Spleen (tissue), 11 donors: ENCODE results near the gene PCDHA5. TPM values are rescaled to one million over a fixed set of nuclear protein-coding genes. Genes with fewer than 3 reads are reported as not detected.

ENCODE experiments used
- DNase-seq: peaks from one replicate; pipeline ENCODE4 v3.0.0-alpha.2; 2020
- H3K27ac ChIP-seq, 8 donors: fragments of 200-600 bp; sonication (generic) in 7 of 8; 1 replicate in 4 of 8; 2 replicates in 4 of 8; pipeline versions ENCODE4 v1.5.0 to v1.8.0; 2016 to 2021; ENCODE audit warnings: inconsistent platforms in 4 of 8, mild to moderate bottlenecking in 4 of 8, moderate library complexity in 1 of 8
- H3K27me3 ChIP-seq, 7 donors: fragments of 200-600 bp; sonication (generic) in 6 of 7; replicated peaks in 1 of 7; 1 replicate in 4 of 7; 2 replicates in 3 of 7; pipeline versions ENCODE4 v1.5.0 to v1.8.0; 2016 to 2021; ENCODE audit warnings: inconsistent platforms in 3 of 7, mild to moderate bottlenecking in 1 of 7
- H3K36me3 ChIP-seq, 6 donors: fragments of 200-600 bp; sonication (generic) in 5 of 6; 1 replicate in 4 of 6; 2 replicates in 2 of 6; pipeline versions ENCODE4 v1.5.0 to v1.8.0; 2016 to 2021; ENCODE audit warnings: inconsistent platforms in 2 of 6
- H3K4me1 ChIP-seq, 6 donors: fragments of 200-600 bp; sonication (generic) in 5 of 6; 1 replicate in 3 of 6; 2 replicates in 3 of 6; pipeline versions ENCODE4 v1.5.0 to v1.8.0; 2016 to 2021; ENCODE audit warnings: inconsistent platforms in 3 of 6
- H3K4me3 ChIP-seq, 8 donors: fragments of 200-600 bp; sonication (generic) in 7 of 8; 1 replicate in 4 of 8; 2 replicates in 4 of 8; pipeline versions ENCODE4 v1.5.0 to v1.8.0; 2016 to 2021; ENCODE audit warnings: inconsistent platforms in 4 of 8, mild to moderate bottlenecking in 4 of 8, moderate library complexity in 2 of 8
- H3K9me3 ChIP-seq, 8 donors: fragments of 200-600 bp; sonication (generic) in 7 of 8; 1 replicate in 4 of 8; 2 replicates in 4 of 8; pipeline versions ENCODE4 v1.5.0 to v1.8.0; 2016 to 2021; ENCODE audit warnings: inconsistent platforms in 4 of 8
- POLR2A ChIP-seq, 3 donors: fragments of 450-650 bp; IDR thresholded peaks; one replicate each; pipeline ENCODE4 v1.5.1; 2017; ENCODE audit warnings: antibody characterized with exemption in 3 of 3, mild to moderate bottlenecking in 1 of 3
- POLR2AphosphoS5 ChIP-seq, 3 donors: sonication (generic); formaldehyde crosslinking; IDR thresholded peaks; one replicate each; pipeline ENCODE4 v1.5.1; 2017; ENCODE audit warnings: antibody characterized with exemption in 3 of 3
- WGBS, 5 donors: extraction: QIAGEN DNeasy Blood & Tissue Kit in 3 of 5; methylation state at CpG; one replicate each; pipeline versions ENCODE4 v1.1.5 to v1.1.7; 2013 to 2018; 5-methylcytosine and 5-hydroxymethylcytosine counted together
- intact Hi-C: fragments of 100-400 bp; cut with DNase I; formaldehyde crosslinking; loops from one replicate; pipeline ENCODE4 v1.15.0; 2023; ENCODE audit warnings: low total_unique reads
- polyA plus RNA-seq, 3 donors: library from polyadenylated mRNA; stranded (reverse); fragments of 200-250 nt; gene quantifications; one replicate each; pipeline ENCODE4 v1.2.1, GENCODE V29; 2013
- total RNA-seq, 7 donors: library from RNA; depleted of rRNA in 3 of 7; stranded (reverse); fragments of >200 nt in 3 of 7; fragmentation: NEBNext Ultra II Directional in 4 of 7; extraction: Animal tissue kit (Norgen Biotek cat#: 25700) in 4 of 7; gene quantifications; one replicate each; pipeline versions ENCODE4 v1.1.0 to v1.2.1, GENCODE V29; 2016 to 2021
- TF ChIP-seq, protein P1 (sequence below), 11 experiments: fragments of 200-600 bp in 7 of 11; fragments of 450-650 bp in 4 of 11; sonication (generic) in 4 of 11; IDR thresholded peaks in 8 of 11; conservative IDR thresholded peaks in 3 of 11; 1 replicate in 7 of 11; 2 replicates in 4 of 11; pipeline versions ENCODE4 v1.4.0 to v1.8.0; 2016 to 2021; ENCODE audit warnings: antibody characterized with exemption in 11 of 11, inconsistent platforms in 4 of 11, mild to moderate bottlenecking in 1 of 11
- donor health status: healthy with polysubstance abuse.
- donor health status: DM: no; HTN: no; CAD: no; lungs with moderate emphysema.
- donor health status: DM: no; HTN: no; CAD: no.
- donor health status: Bipolar disorder and iron deficiency.
- donor health status: healthy.
- donor health status: DM: no; HTN: no; CAD: no.
- donor health status: DM: yes; HTN: yes; CAD: no.

PCDHA5 gene
- total and polyA plus RNA-seq, 10 donors: 0.03 to 0.46 (median 0.10) TPM; not detected in 3

DNA sequence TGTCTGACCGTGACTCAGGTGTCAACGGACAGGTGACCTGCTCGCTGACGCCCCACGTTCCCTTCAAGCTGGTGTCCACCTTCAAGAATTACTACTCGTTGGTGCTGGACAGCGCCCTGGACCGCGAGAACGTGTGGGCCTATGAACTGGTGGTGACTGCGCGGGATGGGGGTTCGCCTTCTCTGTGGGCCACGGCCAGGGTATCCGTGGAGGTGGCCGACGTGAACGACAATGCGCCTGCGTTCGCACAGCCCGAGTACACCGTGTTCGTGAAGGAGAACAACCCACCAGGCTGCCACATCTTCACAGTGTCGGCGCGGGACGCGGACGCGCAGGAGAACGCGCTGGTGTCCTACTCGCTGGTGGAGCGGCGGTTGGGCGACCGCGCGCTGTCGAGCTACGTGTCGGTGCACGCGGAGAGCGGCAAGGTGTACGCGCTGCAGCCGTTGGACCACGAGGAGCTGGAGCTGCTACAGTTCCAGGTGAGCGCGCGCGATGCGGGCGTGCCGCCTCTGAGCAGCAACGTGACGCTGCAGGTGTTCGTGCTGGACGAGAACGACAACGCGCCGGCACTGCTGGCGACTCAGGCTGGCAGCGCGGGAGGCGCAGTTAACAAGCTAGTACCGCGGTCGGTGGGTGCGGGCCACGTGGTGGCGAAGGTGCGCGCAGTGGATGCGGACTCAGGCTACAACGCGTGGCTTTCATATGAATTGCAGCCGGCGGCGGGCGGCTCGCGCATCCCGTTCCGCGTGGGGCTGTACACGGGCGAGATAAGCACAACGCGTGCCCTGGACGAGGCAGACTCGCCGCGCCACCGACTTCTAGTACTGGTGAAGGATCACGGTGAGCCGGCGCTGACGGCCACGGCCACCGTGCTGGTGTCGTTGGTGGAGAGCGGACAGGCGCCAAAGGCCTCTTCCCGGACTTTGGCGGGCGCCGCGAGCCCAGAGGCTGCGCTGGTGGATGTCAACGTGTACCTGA, 49.1 kb downstream of the PCDHA5 start:
- H3K36me3 ChIP-seq: no peaks in the 10 kb centered on the region
- no peaks in the 10 kb centered on the region for H3K4me1 ChIP-seq
- H3K9me3 ChIP-seq: peaks cover 0 to 46% (median 29%) of the 10 kb centered on the region in 8 donors
- TF ChIP-seq POLR2A (IDR thresholded peaks at IDR 0.05) (no peak), POLR2AphosphoS5 (IDR thresholded peaks at IDR 0.05) (no peak)
- TF ChIP-seq, protein P1, sequence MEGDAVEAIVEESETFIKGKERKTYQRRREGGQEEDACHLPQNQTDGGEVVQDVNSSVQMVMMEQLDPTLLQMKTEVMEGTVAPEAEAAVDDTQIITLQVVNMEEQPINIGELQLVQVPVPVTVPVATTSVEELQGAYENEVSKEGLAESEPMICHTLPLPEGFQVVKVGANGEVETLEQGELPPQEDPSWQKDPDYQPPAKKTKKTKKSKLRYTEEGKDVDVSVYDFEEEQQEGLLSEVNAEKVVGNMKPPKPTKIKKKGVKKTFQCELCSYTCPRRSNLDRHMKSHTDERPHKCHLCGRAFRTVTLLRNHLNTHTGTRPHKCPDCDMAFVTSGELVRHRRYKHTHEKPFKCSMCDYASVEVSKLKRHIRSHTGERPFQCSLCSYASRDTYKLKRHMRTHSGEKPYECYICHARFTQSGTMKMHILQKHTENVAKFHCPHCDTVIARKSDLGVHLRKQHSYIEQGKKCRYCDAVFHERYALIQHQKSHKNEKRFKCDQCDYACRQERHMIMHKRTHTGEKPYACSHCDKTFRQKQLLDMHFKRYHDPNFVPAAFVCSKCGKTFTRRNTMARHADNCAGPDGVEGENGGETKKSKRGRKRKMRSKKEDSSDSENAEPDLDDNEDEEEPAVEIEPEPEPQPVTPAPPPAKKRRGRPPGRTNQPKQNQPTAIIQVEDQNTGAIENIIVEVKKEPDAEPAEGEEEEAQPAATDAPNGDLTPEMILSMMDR (IDR thresholded peaks at IDR 0.05 in 8 of 11, conservative IDR thresholded peaks at IDR 0.05 in 3 of 11): no peak
- no peak overlapping the region for H3K27ac ChIP-seq
- 49 to 63% (median 55%) methylated on average over 75 to 114 of the region's 114 CpGs for WGBS, 5 donors
- no peak overlapping the region for H3K4me3 ChIP-seq
- H3K27me3 ChIP-seq: peaks cover 0 to 86% (median 12%) of the 10 kb centered on the region in 7 donors
- intact Hi-C loops: no loop called here
- no peak for DNase-seq

Other genes with a start within 250 kb of the PCDHA5 start
- gene CD14, start 188.4 kb upstream of the PCDHA5 start, total RNA-seq: 100 to 1,000 TPM in 4 of 7 donors, 10 to 100 TPM in 3; 80.2 to 209 (median 101) TPM
- gene CD14, start 188.4 kb upstream of the PCDHA5 start, polyA plus RNA-seq: 10 to 100 TPM; 40.2 to 60.9 (median 48.9) TPM
- gene TMCO6, start 182.2 kb upstream of the PCDHA5 start, total RNA-seq: 10 to 100 TPM; 18.3 to 55.2 (median 24.5) TPM
- gene TMCO6, start 182.2 kb upstream of the PCDHA5 start, polyA plus RNA-seq: 10 to 100 TPM; 12.0 to 21.0 (median 18.2) TPM
- gene NDUFA2, start 174.0 kb upstream of the PCDHA5 start, total RNA-seq: 10 to 100 TPM; 35.1 to 61.4 (median 46.9) TPM
- gene NDUFA2, start 174.0 kb upstream of the PCDHA5 start, polyA plus RNA-seq: 100 to 1,000 TPM; 211 to 237 (median 216) TPM
- gene IK, start 173.8 kb upstream of the PCDHA5 start, total RNA-seq: 100 to 1,000 TPM in 2 of 7 donors, 10 to 100 TPM in 5; 77.2 to 139 (median 90.4) TPM
- 10 to 100 TPM; 61.1 to 68.0 (median 64.4) TPM for gene IK, start 173.8 kb upstream of the PCDHA5 start, polyA plus RNA-seq
- 10 to 100 TPM; 23.0 to 30.8 (median 25.7) TPM for gene WDR55, start 156.7 kb upstream of the PCDHA5 start, total RNA-seq
- gene WDR55, start 156.7 kb upstream of the PCDHA5 start, polyA plus RNA-seq: 10 to 100 TPM; 14.2 to 25.6 (median 21.6) TPM
- 1 to 10 TPM; 1.2 to 2.8 (median 1.8) TPM for gene DND1, start 148.0 kb upstream of the PCDHA5 start, total RNA-seq
- gene DND1, start 148.0 kb upstream of the PCDHA5 start, polyA plus RNA-seq: 1 to 10 TPM; 2.2 to 4.7 (median 3.8) TPM
- 10 to 100 TPM; 41.9 to 53.9 (median 47.6) TPM for gene HARS1, start 130.2 kb upstream of the PCDHA5 start, total RNA-seq
- gene HARS1, start 130.2 kb upstream of the PCDHA5 start, polyA plus RNA-seq: 10 to 100 TPM; 38.4 to 46.3 (median 45.5) TPM
- gene HARS2, start 130.2 kb upstream of the PCDHA5 start, total RNA-seq: 10 to 100 TPM; 30.2 to 40.8 (median 37.2) TPM
- gene HARS2, start 130.2 kb upstream of the PCDHA5 start, polyA plus RNA-seq: 10 to 100 TPM; 16.5 to 26.1 (median 24.1) TPM
- gene ZMAT2, start 121.2 kb upstream of the PCDHA5 start, total RNA-seq: 10 to 100 TPM; 34.4 to 52.3 (median 43.1) TPM
- gene ZMAT2, start 121.2 kb upstream of the PCDHA5 start, polyA plus RNA-seq: 10 to 100 TPM; 44.1 to 80.3 (median 57.8) TPM
- gene PCDHA1, start 35.5 kb upstream of the PCDHA5 start, total RNA-seq: not detected
- under 1 TPM in 1 of 3 donors, not detected in 2; 0.05 TPM for gene PCDHA1, start 35.5 kb upstream of the PCDHA5 start, polyA plus RNA-seq
- under 1 TPM in 1 of 7 donors, not detected in 6; 0.09 TPM for gene PCDHA2, start 26.8 kb upstream of the PCDHA5 start, total RNA-seq
- gene PCDHA2, start 26.8 kb upstream of the PCDHA5 start, polyA plus RNA-seq: under 1 TPM in 1 of 3 donors, not detected in 2; 0.03 TPM
- 1 to 10 TPM in 1 of 7 donors, under 1 TPM in 5, not detected in 1; 0.07 to 2.3 (median 0.61) TPM for gene PCDHA3, start 20.6 kb upstream of the PCDHA5 start, total RNA-seq
- under 1 TPM in 2 of 3 donors, not detected in 1; 0.03 to 0.08 TPM for gene PCDHA3, start 20.6 kb upstream of the PCDHA5 start, polyA plus RNA-seq
- 1 to 10 TPM in 1 of 7 donors, under 1 TPM in 6; 0.13 to 1.2 (median 0.51) TPM for gene PCDHA4, start 14.5 kb upstream of the PCDHA5 start, total RNA-seq
- under 1 TPM in 1 of 3 donors, not detected in 2; 0.23 TPM for gene PCDHA4, start 14.5 kb upstream of the PCDHA5 start, polyA plus RNA-seq
- under 1 TPM in 5 of 7 donors, not detected in 2; 0.14 to 0.85 (median 0.34) TPM for gene PCDHA6, start 6.3 kb downstream of the PCDHA5 start, total RNA-seq
- gene PCDHA6, start 6.3 kb downstream of the PCDHA5 start, polyA plus RNA-seq: under 1 TPM; 0.02 to 0.06 (median 0.04) TPM
- under 1 TPM in 5 of 7 donors, not detected in 2; 0.14 to 0.72 (median 0.43) TPM for gene PCDHA7, start 12.7 kb downstream of the PCDHA5 start, total RNA-seq
- under 1 TPM; 0.03 to 0.41 (median 0.11) TPM for gene PCDHA7, start 12.7 kb downstream of the PCDHA5 start, polyA plus RNA-seq
- gene PCDHA8, start 19.6 kb downstream of the PCDHA5 start, total RNA-seq: under 1 TPM in 5 of 7 donors, not detected in 2; 0.11 to 0.52 (median 0.25) TPM
- not detected for gene PCDHA8, start 19.6 kb downstream of the PCDHA5 start, polyA plus RNA-seq
- gene PCDHA9, start 26.8 kb downstream of the PCDHA5 start, total RNA-seq: under 1 TPM in 5 of 7 donors, not detected in 2; 0.13 to 0.98 (median 0.17) TPM
- not detected for gene PCDHA9, start 26.8 kb downstream of the PCDHA5 start, polyA plus RNA-seq
- gene PCDHA10, start 34.3 kb downstream of the PCDHA5 start, total RNA-seq: 1 to 10 TPM in 3 of 7 donors, under 1 TPM in 4; 0.34 to 1.4 (median 0.60) TPM
- under 1 TPM in 2 of 3 donors, not detected in 1; 0.02 to 0.03 TPM for gene PCDHA10, start 34.3 kb downstream of the PCDHA5 start, polyA plus RNA-seq
- under 1 TPM in 6 of 7 donors, not detected in 1; 0.11 to 0.79 (median 0.31) TPM for gene PCDHA11, start 47.3 kb downstream of the PCDHA5 start, total RNA-seq
- not detected for gene PCDHA11, start 47.3 kb downstream of the PCDHA5 start, polyA plus RNA-seq
- under 1 TPM in 4 of 7 donors, not detected in 3; 0.17 to 0.79 (median 0.32) TPM for gene PCDHA12, start 53.7 kb downstream of the PCDHA5 start, total RNA-seq
- under 1 TPM in 1 of 3 donors, not detected in 2; 0.06 TPM for gene PCDHA12, start 53.7 kb downstream of the PCDHA5 start, polyA plus RNA-seq
- under 1 TPM in 5 of 7 donors, not detected in 2; 0.22 to 0.79 (median 0.46) TPM for gene PCDHA13, start 60.5 kb downstream of the PCDHA5 start, total RNA-seq
- gene PCDHA13, start 60.5 kb downstream of the PCDHA5 start, polyA plus RNA-seq: under 1 TPM in 2 of 3 donors, not detected in 1; 0.20 to 0.21 TPM
- gene PCDHAC1, start 104.7 kb downstream of the PCDHA5 start, total RNA-seq: 1 to 10 TPM in 2 of 7 donors, under 1 TPM in 5; 0.13 to 1.2 (median 0.41) TPM
- under 1 TPM; 0.17 to 0.35 (median 0.23) TPM for gene PCDHAC1, start 104.7 kb downstream of the PCDHA5 start, polyA plus RNA-seq
- 1 to 10 TPM; 1.5 to 7.9 (median 3.9) TPM for gene PCDHAC2, start 144.9 kb downstream of the PCDHA5 start, total RNA-seq
- under 1 TPM; 0.15 to 0.26 (median 0.17) TPM for gene PCDHAC2, start 144.9 kb downstream of the PCDHA5 start, polyA plus RNA-seq
- not detected for gene PCDHB1, start 229.8 kb downstream of the PCDHA5 start, total RNA-seq
- gene PCDHB1, start 229.8 kb downstream of the PCDHA5 start, polyA plus RNA-seq: not detected